Activated T-cell treated with anti-CD3 and anti-CD28 coated beads, Interleukin-2, amount 50 U/mL, for 72 hours (primary cell): ENCODE data around the gene KLF13. TPM values are rescaled to one million over a fixed set of nuclear protein-coding genes. Genes with fewer than 3 reads are reported as not detected.

ENCODE experiments used
- ATAC-seq, 2 donors: fragments of 150-1000 bp; cut with Tn5 transposase; replicated peaks in 1 of 2; 2 replicates each; pipeline ENCODE4 v1.10.0; 2021; ENCODE audit warnings: moderate library complexity in 2 of 2, mild to moderate bottlenecking in 1 of 2
- DNase-seq, 2 donors: peaks; one replicate each; pipeline ENCODE4 v3.0.0; 2021 to 2022; ENCODE audit warnings: mixed read lengths in 1 of 2
- H3K27ac Mint-ChIP-seq: one replicate; pipeline ENCODE4 v1.8.0; 2022; ENCODE audit warnings: mild to moderate bottlenecking, moderate library complexity, mixed read lengths
- H3K27me3 Mint-ChIP-seq: one replicate; pipeline ENCODE4 v1.8.0; 2022; ENCODE audit warnings: low read depth, mixed read lengths
- H3K36me3 Mint-ChIP-seq, 2 donors: one replicate each; pipeline ENCODE4 v1.8.0; 2022; ENCODE audit warnings: mixed read lengths in 2 of 2, mild to moderate bottlenecking in 1 of 2; ENCODE audit not compliant: insufficient read depth in 2 of 2
- H3K4me1 Mint-ChIP-seq: one replicate; pipeline ENCODE4 v1.8.0; 2022; ENCODE audit warnings: low read depth, mixed read lengths
- H3K4me3 Mint-ChIP-seq, 2 donors: one replicate each; pipeline ENCODE4 v1.8.0; 2022; ENCODE audit warnings: mild to moderate bottlenecking in 2 of 2, mixed read lengths in 2 of 2, moderate library complexity in 2 of 2
- H3K9me3 Mint-ChIP-seq, 2 donors: one replicate each; pipeline ENCODE4 v1.8.0; 2022; ENCODE audit warnings: mixed read lengths in 2 of 2
- total RNA-seq, 2 donors: library from RNA; stranded (reverse); gene quantifications; one replicate each; pipeline ENCODE4 v1.2.3, GENCODE V29; 2022

KLF13 gene
- total RNA-seq, 2 donors from 2014 or later: 260 to 273 TPM

- Mint-ChIP-seq H3K27ac (no peak overlapping the region), H3K4me3 (no peak overlapping the region), H3K9me3 (peaks cover 0 to 2% of the 10 kb centered on the region in 2 donors), H3K4me1 (peaks cover 62% of the 10 kb centered on the region), H3K27me3 (no peaks in the 10 kb centered on the region), H3K36me3 (peaks cover 9 to 35% of the 10 kb centered on the region in 2 donors)
- DNase-seq (no peak), ATAC-seq (no peak)
Observed at GRCh38 chr15:31373096-31373865, 46.6 kb downstream of the KLF13 start.

DNA sequence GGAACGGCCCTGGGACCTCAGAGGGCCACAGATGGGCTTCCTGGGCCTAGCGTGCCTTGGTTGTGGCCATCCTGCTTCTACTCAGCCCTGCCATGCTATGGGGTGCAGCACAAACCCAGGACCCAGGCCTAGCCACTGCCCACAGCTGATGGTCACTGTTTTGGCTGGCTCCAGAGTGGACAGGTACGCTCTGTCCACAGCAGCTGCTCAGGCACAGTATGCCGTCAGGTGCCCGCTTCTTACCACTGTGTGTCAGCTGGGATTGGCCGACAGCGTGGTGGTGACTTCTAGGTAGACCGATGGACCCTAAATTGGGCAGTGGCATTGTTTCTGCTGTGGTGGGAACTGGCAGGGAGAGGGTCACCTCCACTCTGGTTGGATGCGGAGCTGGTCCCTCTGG is 47.3 kb downstream of the KLF13 start:
- DNase-seq: no peak
- no peaks in the 10 kb centered on the region for H3K27me3 Mint-ChIP-seq
- peaks cover 62% of the 10 kb centered on the region for H3K4me1 Mint-ChIP-seq
- peaks cover 0 to 2% of the 10 kb centered on the region in 2 donors for H3K9me3 Mint-ChIP-seq
- peaks cover 9 to 35% of the 10 kb centered on the region in 2 donors for H3K36me3 Mint-ChIP-seq
- no peak for ATAC-seq
- no peak overlapping the region for H3K4me3 Mint-ChIP-seq
- H3K27ac Mint-ChIP-seq: peak overlapping the region; percentile 54

GRCh38 chr15:31374489-31374888 is 47.9 kb downstream of the KLF13 start:
- peaks cover 0 to 2% of the 10 kb centered on the region in 2 donors for H3K9me3 Mint-ChIP-seq
- H3K4me3 Mint-ChIP-seq: no peak overlapping the region
- H3K27me3 Mint-ChIP-seq: no peaks in the 10 kb centered on the region
- H3K36me3 Mint-ChIP-seq: peaks cover 6 to 32% of the 10 kb centered on the region in 2 donors
- H3K27ac Mint-ChIP-seq: peak overlapping the region; percentile 54
- ATAC-seq (no peak), DNase-seq (no peak)
- peaks cover 62% of the 10 kb centered on the region for H3K4me1 Mint-ChIP-seq

- peak overlapping the region; percentile 54 for H3K27ac Mint-ChIP-seq
- no peaks in the 10 kb centered on the region for H3K27me3 Mint-ChIP-seq
- no peaks in the 10 kb centered on the region for H3K9me3 Mint-ChIP-seq
- peaks cover 6 to 28% of the 10 kb centered on the region in 2 donors for H3K36me3 Mint-ChIP-seq
- peaks cover 58% of the 10 kb centered on the region for H3K4me1 Mint-ChIP-seq
- no peak for ATAC-seq
- H3K4me3 Mint-ChIP-seq: no peak overlapping the region
- DNase-seq: no peak
Observed at GRCh38 chr15:31374986-31375385, 48.4 kb downstream of the KLF13 start.

- ATAC-seq: no peak
- H3K36me3 Mint-ChIP-seq: peaks cover 4 to 26% of the 10 kb centered on the region in 2 donors
- H3K27me3 Mint-ChIP-seq: no peaks in the 10 kb centered on the region
- no peak for DNase-seq
- H3K4me1 Mint-ChIP-seq: peaks cover 51% of the 10 kb centered on the region
- no peaks in the 10 kb centered on the region for H3K9me3 Mint-ChIP-seq
- peak overlapping the region; percentile 8 for H3K27ac Mint-ChIP-seq
- no peak overlapping the region for H3K4me3 Mint-ChIP-seq
Observed at GRCh38 chr15:31375772-31376171, 49.1 kb downstream of the KLF13 start.

GRCh38 chr15:31376511-31376910 is 49.9 kb downstream of the KLF13 start:
- Mint-ChIP-seq H3K4me3 (no peak overlapping the region), H3K36me3 (peaks cover 8 to 26% of the 10 kb centered on the region in 2 donors), H3K4me1 (peaks cover 45% of the 10 kb centered on the region), H3K27me3 (no peaks in the 10 kb centered on the region), H3K27ac (no peak overlapping the region), H3K9me3 (no peaks in the 10 kb centered on the region)
- DNase-seq: no peak
- no peak for ATAC-seq

GRCh38 chr15:31377030-31377429 is 50.4 kb downstream of the KLF13 start:
- Mint-ChIP-seq H3K27ac (no peak overlapping the region), H3K4me3 (no peak overlapping the region), H3K27me3 (no peaks in the 10 kb centered on the region), H3K4me1 (peaks cover 50% of the 10 kb centered on the region), H3K9me3 (no peaks in the 10 kb centered on the region), H3K36me3 (peaks cover 9 to 28% of the 10 kb centered on the region in 2 donors)
- DNase-seq (no peak), ATAC-seq (no peak)

GRCh38 chr15:31378363-31378903 is 51.8 kb downstream of the KLF13 start:
- ATAC-seq: peak in 1 of 2 donors; percentile 24
- Mint-ChIP-seq H3K27ac (peak overlapping the region; percentile 85), H3K27me3 (no peaks in the 10 kb centered on the region), H3K9me3 (no peaks in the 10 kb centered on the region), H3K36me3 (peaks cover 9 to 25% of the 10 kb centered on the region in 2 donors), H3K4me3 (peak overlapping the region in 1 of 2 donors; percentile 44), H3K4me1 (peaks cover 63% of the 10 kb centered on the region)
- no peak for DNase-seq

- H3K9me3 Mint-ChIP-seq: no peaks in the 10 kb centered on the region
- H3K36me3 Mint-ChIP-seq: peaks cover 9 to 23% of the 10 kb centered on the region in 2 donors
- ATAC-seq: peak; percentile 42 to 76
- DNase-seq: no peak
- H3K4me1 Mint-ChIP-seq: peaks cover 63% of the 10 kb centered on the region
- H3K27me3 Mint-ChIP-seq: no peaks in the 10 kb centered on the region
- H3K27ac Mint-ChIP-seq: peak overlapping the region; percentile 85
- H3K4me3 Mint-ChIP-seq: peak overlapping the region in 1 of 2 donors; percentile 44
Observed at GRCh38 chr15:31379042-31379441, 52.4 kb downstream of the KLF13 start.

- no peaks in the 10 kb centered on the region for H3K9me3 Mint-ChIP-seq
- ATAC-seq: no peak
- H3K27ac Mint-ChIP-seq: peak overlapping the region; percentile 60
- H3K27me3 Mint-ChIP-seq: no peaks in the 10 kb centered on the region
- H3K4me3 Mint-ChIP-seq: no peak overlapping the region
- peaks cover 9 to 22% of the 10 kb centered on the region in 2 donors for H3K36me3 Mint-ChIP-seq
- no peak for DNase-seq
- H3K4me1 Mint-ChIP-seq: peaks cover 57% of the 10 kb centered on the region
Observed at GRCh38 chr15:31379577-31379976, 52.9 kb downstream of the KLF13 start.

GRCh38 chr15:31381801-31382712 is 55.4 kb downstream of the KLF13 start:
- Mint-ChIP-seq H3K9me3 (no peaks in the 10 kb centered on the region), H3K36me3 (peaks cover 9 to 17% of the 10 kb centered on the region in 2 donors)
- ATAC-seq: peak; percentile 24 to 28

GRCh38 chr15:31382713-31383045 is 56.0 kb downstream of the KLF13 start:
- no peak for DNase-seq
- no peak overlapping the region for H3K27ac Mint-ChIP-seq
- no peaks in the 10 kb centered on the region for H3K9me3 Mint-ChIP-seq
- peaks cover 62% of the 10 kb centered on the region for H3K4me1 Mint-ChIP-seq
- H3K36me3 Mint-ChIP-seq: peaks cover 9 to 18% of the 10 kb centered on the region in 2 donors
- no peak overlapping the region for H3K4me3 Mint-ChIP-seq
- no peaks in the 10 kb centered on the region for H3K27me3 Mint-ChIP-seq
- peak; percentile 2 to 3 for ATAC-seq

More at GRCh38 chr15:31381801-31382712, 55.4 kb downstream of the KLF13 start:
- Mint-ChIP-seq H3K27ac (no peak overlapping the region), H3K4me3 (no peak overlapping the region), H3K27me3 (no peaks in the 10 kb centered on the region), H3K4me1 (peaks cover 62% of the 10 kb centered on the region)
- DNase-seq: no peak

DNA sequence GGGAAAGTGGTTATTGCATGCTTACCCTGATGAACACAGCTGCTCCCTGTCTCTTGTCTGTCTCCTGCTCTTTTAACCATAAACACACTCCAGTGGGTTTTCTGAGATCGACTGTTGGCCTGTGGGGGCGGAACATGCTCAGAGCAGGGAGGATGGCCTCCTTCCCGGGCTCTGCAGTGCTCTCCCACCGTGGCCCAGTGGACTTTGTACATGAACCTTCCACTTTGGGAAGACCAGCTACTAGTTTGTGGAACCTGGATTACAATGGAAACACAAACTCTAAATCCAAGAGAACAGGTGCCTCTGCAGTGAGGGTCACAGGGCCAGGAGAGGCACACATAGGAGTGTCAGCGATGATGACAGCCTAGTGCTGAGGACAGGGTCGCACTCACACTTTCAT is 56.5 kb downstream of the KLF13 start:
- no peak for ATAC-seq

More for the DNA sequence above, 56.5 kb downstream of the KLF13 start:
- no peak for DNase-seq
- Mint-ChIP-seq H3K36me3 (peaks cover 13 to 20% of the 10 kb centered on the region in 2 donors), H3K27me3 (no peaks in the 10 kb centered on the region), H3K4me3 (no peak overlapping the region), H3K4me1 (peaks cover 62% of the 10 kb centered on the region), H3K9me3 (no peaks in the 10 kb centered on the region), H3K27ac (peak overlapping the region; percentile 80)
